ENCODE measurements around the gene CHAD. TPM values are rescaled to one million over a fixed set of nuclear protein-coding genes. Genes with fewer than 3 reads are reported as not detected.
A peak's percentile ranks its signal among the peaks of the same experiment; 100 is the strongest.

CHAD gene
- polyA plus RNA-seq, 10 donors, result 2.1 to 9.2 (median 5.1) TPM

DNA sequence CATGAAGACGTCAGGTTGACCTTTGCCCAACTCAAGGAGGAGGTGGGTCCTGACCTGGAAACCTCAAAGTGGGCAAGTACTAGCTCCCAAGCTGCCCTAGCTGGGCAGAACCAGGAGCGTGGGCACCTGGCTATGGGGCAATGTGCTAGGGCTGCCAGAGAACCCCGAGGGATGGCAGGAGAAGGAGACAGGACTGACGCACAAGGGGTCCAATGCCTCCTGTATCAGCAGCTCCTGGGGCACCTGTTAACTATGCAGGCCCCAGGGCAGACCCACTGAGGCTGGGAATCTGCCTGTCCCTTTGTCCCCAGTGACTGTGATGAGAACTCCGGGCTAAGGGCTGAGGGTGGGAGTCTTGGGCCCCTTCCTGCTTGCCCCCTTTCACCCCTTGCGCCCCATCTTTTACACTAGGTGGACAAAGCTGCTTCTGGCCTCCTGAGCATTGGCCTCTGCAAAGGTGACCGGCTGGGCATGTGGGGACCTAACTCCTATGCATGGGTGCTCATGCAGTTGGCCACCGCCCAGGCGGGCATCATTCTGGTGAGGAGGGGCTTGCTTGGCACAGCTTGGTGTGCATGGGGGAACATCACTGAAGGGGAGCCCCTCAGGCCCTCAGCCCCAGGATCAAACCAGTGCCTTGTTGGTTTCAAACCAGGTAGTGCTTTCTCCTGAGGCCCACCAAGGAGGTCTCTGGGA lies 7.7 kb downstream of the CHAD start:
- no peak for DNase-seq

- DNase-seq, result no peak
Measured at GRCh38 chr17:50459756-50460155, 8.9 kb downstream of the CHAD start.

DNA sequence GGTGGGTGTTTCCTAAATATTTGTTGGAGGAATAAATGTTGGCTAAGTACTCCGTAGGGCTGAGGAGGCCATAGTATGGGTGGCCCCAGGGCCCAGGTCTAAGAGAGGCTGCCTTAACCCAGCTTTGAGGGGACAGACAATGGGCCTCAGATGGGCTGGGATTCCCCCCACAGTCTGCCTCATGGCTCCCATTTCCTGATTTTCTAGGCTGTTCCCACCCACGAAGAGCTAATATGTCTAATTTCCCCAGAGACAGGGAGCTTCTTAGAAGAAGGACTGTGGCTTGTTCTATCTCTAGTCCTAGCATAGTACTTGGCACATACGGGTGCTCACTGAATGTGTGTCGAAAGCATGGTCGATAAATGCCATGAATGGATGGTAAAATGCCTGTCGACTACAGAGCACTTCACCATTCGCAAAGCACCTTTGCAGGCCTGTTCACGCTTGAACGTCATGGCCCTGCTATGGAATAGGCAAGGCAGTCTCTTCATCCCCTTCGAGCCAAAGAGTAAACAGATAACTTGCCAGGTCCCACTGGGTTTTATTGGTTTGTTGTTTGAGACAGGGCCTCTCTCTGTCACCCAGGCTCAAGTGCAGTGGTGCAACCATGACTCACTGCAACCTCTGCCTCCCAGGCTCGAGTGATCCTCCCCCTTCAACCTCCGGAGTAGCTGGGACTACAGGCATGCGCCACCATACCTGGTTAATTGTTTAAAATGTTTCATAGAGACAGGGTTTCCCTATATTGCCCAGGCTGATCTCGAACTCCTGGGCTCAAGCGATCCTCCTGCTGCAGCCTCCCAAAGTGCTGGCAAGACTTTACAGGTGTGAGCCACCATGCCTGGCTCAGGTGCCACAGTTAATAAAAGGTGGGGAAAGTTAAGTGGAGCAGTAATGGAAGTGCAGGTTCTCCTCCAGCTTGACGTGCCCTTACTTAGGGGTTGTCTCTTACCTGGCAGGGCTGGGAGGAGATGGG lies 9.7 kb downstream of the CHAD start:
- no peak for DNase-seq

GRCh38 chr17:50458270-50458669 lies 10.4 kb downstream of the CHAD start:
- DNase-seq, result no peak

DNA sequence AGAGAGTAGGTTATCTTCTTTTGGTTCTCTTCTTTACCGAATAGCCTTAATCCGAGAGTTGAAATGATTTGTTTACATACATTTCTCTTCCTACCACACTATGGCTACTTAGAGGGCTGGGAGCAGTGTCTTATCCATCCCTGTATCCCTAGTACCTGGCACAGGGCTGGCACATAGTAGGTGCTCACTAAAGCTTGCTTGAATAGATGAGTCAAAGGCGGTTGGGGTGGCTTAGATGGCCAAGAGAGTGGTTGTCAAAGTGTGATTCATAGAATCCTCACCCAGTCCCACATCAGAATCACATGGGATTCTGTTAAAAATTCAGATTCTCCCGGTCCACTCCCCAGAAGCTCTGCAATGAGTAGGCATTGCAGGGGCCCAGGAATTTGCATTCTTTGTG lies 11.1 kb downstream of the CHAD start:
- DNase-seq, result no peak

DNA sequence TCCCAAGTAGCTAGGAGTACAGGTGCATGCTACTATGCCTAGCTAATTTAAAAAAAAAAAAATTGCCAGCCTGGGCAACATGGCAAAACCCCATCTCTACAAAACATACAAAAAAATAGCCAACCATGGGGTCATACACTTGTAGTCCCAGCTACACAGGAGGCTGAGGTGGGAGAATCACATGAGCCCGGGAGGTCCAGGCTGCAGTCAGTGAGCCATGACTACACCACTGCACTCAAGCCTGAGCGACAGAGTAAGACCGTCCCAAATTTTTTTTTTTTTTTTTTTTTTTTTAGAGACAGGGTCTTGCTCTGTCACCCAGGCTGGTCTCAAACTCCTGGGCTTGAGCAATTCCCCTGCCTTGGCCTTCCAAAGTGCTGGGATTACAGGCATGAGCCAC lies 14.8 kb downstream of the CHAD start:
- no peak for DNase-seq

DNA sequence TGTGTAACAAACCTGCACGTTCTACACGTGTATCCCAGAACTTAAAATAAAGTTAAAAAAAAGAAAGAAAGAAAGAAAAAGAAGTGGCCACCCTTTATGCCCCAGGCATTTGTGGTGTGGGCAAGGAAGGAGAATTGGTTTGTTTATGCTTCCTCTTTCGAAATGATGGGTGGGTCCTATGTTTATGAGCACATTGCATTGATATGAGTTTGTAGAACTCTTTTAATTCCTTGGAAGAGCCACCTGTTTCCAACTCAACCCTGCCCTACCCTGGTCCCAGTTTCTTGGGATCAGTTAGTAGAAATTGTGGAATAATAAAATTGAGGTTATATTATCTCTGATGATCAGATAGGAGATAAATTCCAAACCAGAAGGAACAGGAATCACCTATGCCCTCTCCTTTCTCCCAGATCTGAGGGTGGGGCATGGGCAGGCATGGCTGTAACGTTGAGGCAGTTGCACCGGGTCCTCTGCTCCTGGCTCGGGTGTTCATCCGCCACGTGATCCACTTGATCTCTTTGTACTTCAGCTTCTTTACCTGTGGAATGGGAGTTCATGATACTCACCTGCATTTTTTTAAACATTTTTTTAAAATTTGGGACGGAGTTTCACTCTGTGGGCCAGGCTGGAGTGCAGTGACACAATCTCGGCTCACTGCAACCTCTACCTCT lies 15.9 kb downstream of the CHAD start:
- no peak for DNase-seq

DNA sequence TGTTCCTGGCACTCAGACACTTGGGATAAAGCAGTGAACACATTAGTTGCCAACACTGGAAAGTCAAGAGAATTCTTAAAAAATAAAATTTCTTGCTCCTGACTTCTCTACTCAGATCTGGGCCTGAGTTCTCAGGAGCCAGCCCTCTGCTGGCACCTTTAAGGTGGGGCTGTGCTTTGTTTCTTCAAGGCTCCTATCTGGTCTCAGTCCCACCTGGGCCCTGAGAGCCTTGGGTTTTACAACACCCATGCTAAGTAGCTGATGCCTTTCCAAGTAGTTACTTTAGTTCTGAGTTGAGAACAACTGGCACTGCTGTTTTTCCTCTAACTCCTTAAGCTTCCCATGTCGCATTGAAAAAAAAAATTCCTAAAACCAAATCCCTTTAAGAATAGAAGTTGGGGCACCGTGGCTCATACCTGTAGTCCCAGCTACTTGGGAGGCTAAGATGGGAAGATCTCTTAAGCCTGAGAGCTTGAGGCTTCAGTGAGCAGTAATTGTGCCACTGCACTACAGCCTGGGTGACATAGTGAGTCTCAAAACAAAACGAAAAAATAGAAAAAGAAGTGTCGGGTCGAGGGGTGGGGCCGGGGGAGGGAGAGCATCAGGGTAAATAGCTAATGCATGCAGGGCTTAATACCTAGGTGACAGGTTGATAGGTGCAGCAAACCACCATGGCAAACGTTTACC lies 16.6 kb downstream of the CHAD start:
- DNase-seq, result no peak

DNA sequence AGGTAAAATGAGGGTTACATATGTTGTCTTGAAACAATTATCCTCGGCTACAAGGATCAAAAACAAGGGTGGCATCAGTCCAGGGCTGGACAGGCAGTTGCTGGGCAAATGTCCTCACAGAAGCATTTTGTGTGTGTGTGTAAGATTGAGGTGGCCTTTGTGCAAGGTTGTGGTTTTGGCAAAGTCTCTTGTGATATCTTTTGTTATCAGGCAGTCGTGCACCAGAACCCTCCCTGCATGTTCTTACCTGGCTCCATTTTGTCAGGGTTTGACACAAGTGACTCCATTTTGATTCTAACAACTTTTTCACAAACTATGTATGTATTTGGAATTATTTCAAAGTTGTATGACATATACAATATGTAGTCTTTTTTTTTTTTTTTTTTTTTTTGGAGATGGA lies 20.0 kb downstream of the CHAD start:
- DNase-seq, result no peak

- no peak for DNase-seq
Measured at GRCh38 chr17:50447870-50448595, 20.6 kb downstream of the CHAD start.

- DNase-seq, result peak in 1 of 3 donors; percentile 49
Measured at GRCh38 chr17:50445730-50446325, 22.9 kb downstream of the CHAD start.

DNA sequence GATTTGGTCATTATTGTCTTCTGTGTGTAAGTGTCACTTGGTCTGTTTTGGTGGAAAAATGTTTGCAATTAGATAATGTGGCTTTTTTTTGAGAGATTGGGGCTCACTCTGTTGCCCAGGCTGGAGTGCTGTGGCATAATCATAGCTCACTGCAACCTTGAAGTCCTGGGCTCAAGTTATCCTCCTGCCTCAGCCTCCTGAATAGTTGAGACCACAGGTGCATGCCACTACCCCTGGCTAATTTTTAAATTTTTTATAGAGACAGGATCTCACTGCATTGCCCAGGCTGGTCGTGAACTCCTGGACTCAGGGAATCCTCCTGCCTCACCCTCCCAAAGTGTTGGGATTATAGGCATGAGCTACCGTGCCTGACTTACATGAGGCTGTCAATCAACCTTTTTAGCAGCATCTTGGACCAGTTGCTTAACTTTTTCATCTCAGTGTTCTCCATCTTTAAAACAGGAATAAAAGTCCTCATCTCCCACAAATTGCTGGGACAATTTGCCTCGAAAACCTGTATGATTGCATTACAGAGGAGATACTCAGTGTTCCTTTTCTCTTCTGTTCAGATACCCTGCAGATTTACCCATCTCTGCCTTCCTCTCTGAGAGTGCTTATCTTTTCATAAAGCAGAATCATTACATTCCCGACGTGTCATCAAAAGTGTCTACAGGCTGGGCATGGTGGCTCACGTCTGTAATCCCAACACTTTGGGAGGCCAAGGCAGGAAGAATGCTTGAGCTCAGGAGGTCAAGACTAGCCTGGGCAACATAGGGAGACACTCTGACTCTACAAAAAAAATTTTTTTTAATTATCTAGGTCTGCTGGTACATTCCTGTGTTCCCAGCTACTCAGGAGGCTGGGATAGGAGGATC lies 23.6 kb downstream of the CHAD start:
- no peak for DNase-seq

- DNase-seq, result peak in 2 of 3 donors; percentile 47 to 55
Measured at GRCh38 chr17:50443505-50443974, 25.1 kb downstream of the CHAD start.

DNA sequence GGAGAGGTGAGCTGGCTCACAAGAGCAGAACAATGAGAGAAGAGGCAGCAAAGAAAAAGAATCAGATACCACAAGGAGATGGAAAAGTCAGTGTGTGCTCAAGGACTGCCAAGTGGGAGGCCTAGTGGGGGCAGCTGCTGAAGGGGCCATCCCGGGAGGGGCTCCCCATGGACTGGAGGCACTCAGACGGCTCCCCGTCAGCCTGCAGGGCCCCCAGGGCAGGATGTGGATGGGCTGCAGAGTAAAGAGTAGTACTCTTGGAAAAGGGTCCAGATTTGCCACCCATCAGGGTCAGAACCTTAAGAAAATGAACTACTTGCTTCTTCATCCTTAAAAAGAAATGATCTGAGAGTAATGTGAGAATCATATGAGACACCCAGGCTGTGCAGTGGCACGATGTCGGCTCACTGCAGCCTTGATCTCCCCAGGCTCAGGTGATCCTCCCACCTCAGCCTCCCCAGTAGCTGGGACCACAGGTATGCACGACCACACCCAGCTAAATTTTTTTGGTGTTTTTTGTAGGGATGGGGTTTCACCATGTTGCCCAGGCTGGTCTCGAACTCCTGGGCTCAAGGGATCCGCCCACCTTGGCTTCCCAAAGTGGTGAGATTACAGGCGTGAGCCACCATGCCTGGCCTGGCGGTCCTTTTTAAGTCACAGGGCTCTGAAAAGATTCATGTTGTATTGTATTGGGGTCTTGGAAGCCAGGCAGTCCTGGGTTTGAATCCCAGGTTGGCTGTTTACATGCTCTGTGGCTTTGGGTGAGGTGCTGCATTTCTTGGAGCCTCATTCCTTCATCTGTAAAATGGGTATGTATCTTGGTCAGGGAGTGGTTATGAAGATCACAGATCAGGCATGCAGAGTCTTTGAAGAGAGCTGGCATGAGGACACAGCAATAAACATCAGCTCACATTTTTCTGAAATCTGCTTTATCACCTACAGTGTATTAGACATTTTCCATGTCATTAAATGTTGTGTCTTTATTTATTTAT lies 27.5 kb downstream of the CHAD start:
- DNase-seq, result no peak

DNA sequence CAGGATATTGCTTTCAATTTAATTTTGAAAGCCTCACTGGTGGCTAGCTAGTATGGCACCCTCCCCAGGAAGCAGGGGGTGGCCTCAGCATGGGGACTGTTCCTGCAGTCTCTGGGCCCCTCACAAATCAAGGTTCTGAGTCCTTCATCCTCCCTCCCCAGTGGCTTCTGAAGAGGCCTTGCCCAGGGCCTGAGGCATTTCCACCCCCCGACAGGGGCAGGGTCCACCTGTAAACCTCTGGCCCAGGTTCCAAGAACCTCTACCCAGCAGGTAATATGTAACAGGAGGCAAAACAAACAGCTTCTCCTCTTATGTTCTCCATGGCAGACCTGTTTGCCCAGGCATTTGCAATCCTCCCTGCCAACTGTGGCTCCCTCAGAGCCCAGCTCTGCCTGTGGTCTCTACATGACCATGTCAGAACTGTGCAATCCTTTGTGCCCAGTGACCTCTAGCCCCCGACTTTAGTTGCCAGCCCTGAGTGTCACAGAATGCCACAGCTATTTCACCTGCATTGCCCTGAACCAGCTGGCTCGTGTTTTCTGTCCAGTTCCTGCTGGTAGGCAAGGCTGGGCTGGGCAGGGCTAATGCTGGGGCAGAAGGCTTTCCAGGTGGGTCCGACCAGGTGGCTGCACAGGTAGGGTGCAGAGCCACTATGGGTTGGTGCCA lies 28.4 kb downstream of the CHAD start:
- no peak for DNase-seq

- DNase-seq, result no peak
Measured at GRCh38 chr17:50439008-50439407, 29.7 kb downstream of the CHAD start.

DNA sequence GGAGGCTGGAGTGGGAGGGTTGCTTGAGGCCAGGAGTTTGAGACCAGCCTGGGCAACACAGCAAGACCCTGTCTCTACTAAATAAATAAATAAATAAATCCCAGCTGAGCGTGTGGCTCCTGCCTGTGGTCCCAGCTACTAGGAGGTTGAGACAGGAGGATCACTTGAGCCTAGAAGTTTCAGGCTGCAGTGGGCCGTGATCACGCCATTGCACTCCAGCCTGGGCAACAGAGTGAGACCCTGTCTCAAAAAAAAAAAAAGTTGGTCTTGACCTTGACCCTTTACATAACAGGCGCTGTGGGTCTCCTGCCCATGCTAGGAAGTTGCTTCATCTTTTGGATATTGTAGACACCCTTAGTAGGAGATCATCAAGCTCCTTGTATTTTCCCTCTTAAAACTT lies 31.3 kb downstream of the CHAD start:
- DNase-seq, result no peak

All from muscle of back (tissue), 11 donors.